ENCODE results near the gene TPH2.

The TPH2 gene

GRCh38 chr12:71938728-71939385, at the start of gene TPH2:
Gene TPH2, plus strand, starts transcription at chr12:71938845. Its CDS starts 142 bp downstream, at chr12:71938987.
- peak; percentile 47 for DNase-seq

DNA sequence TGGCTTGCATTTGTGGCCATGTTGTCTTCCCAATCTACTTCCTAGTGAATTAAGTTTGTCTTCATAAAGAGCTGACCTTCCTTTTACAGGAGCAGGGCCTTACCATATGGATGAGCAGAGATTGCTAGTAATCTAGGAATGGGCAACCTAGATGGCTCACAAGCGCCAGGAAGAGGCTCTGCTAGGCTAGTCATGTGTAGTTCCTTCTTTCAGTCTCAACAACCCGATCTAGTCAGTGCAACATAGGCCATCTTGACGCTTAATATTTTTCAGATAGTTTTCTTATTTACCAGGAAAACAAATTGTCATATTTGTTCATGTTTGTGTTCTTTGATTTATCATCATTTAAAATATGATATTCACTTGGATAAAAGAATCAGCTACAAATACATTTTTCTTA, 48.2 kb upstream of the TPH2 start:
- DNase-seq, result no peak

GRCh38 chr12:71892059-71892458, 46.6 kb upstream of the TPH2 start:
- no peak for DNase-seq

DNA sequence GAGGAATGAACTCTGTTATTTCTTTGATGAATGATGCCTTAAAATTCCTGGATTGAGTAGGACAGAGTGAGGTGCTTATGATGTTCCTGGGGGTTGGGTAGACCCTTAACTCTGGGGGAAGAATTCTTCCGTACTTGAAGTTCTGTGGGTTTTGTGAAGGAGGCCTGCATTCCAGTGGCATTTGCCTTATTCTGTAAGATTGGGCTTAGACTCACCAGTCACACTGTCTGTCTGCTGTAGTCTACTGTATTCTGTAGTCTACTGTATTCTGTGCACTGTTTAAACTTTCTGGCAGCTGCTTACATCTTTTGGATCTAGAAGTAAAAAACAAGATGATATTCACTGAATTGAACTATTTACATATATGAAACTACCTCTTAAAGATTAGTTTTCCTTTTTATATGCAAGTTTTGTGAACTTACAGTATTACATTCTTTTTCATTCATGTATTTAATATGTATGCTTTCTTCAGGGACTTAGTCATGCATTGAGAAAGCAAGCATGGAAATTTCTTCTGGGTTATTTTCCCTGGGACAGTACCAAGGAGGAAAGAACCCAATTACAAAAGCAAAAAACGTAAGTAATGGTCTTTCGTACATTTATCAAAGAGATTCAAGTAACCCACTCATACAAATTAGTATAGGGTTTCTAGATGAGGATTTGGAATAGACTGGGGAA, 42.3 kb upstream of the TPH2 start:
- no peak for DNase-seq

- DNase-seq, result no peak
Observed at GRCh38 chr12:71900091-71900490, 38.6 kb upstream of the TPH2 start.

GRCh38 chr12:71904629-71905028, 34.0 kb upstream of the TPH2 start:
- no peak for DNase-seq

DNA sequence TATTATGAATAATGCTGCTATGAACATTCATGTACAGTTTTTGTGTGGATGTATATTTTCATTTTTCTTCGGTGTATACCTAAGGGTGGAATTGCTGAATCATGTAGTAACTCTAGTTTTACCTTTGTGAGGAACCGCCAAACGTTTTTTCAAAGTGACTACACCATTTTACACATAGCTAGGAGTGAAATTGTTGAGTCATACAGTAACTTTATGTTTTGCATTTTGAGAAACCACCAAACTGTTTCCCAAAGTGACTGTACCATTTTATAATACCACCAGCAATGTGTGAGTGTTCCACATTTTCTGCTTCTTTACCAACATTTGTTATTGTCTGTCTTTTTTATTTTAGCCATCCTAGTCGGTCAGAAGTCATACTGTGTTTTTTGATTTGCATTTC, 3.1 kb upstream of the TPH2 start:
- no peak for DNase-seq

DNA sequence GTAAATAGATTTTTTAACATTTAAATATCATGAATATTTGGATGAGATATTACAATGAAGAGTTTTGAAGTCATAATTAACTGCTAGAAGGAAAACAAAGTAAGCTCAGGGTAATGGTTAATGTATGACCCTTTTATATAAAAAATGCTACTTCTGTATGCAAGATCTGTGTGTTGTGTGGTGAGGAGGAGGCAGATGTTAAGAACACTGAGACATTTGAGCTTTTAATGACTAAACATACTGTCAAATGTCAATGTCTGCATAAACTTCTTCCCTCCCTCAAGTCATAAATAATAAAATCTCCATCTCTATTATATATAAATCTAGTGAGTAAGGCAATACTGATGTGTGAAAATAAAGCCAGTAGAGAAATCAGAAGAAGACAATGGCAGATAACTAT, 1.4 kb downstream of the TPH2 start:
- DNase-seq, result no peak

GRCh38 chr12:71941174-71941573, 2.5 kb downstream of the TPH2 start:
- no peak for DNase-seq

DNA sequence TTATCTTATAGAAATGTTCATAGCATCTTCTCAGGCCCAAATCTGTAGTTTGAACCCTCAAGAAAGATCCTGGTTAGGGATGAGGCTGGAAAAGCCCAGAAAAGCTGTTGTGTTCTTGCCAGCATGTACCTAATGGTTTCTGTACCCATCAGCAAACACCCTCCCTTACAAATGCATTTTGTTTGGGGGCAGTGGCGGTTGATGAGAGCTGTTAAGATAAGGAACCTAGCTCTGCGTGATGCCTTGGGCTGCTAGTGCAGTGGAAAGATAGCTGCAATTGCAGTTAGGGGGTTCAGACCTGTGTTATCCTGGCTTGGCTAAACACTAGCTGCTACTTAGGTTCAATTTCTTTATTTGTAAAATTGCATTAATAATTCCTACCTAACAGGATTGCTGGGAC, 3.6 kb downstream of the TPH2 start:
- no peak for DNase-seq

DNA sequence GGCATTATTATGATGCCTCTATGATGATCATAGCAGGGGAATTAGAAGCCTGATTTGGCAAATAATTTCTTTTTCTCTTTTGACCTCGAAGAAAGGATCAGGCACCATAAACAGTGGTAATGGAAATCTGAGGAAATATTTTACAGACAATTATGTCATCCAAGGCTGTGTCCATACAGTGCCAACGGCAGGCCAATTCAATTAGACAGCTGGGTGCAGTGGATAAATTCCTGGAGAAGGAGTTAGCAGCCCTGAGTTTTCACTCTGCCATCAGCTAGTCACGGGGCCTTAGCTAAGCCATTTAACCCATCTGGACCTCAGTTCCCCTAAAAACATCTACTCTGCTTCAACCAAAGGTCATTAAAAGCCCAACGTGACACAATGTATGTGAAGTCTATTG, 4.1 kb downstream of the TPH2 start:
- no peak for DNase-seq

DNA sequence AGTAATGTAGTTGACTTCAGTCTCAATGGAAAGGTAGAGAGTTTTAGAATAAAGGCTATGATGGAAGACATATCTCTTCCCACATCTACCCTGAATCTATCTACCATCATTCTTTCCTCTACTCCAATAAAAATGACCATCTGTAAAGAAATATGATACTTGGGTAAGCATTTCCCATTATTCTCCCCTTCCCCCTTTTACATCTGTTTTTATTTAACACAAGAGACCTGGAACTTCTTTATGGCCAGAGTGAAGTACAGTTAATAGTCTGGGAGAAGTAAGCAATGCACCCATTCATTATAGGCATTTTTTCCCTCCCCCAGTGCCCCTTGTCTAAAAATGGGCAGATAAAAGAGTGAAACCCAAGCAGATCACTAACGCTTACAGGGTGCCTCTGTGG, 6.5 kb downstream of the TPH2 start:
- no peak for DNase-seq

DNA sequence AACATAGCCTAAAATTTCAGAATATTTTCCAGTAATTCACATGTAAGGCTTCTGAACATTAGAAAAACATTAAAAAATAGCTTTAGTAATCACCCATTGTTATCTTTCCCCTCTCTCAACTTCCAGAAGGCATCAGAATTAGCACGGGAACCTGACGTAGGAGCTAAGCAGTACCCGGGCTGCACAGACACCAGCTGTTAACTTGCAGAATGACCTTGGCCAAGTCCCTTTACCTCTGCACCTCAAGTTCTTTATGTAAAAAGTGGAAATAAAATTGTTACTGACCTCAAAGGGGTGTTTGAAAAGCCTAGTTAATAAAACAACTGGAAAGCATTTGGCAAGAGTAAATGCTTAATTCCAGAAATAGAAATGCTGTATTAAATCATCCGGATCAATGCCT, 7.2 kb downstream of the TPH2 start:
- no peak for DNase-seq

DNA sequence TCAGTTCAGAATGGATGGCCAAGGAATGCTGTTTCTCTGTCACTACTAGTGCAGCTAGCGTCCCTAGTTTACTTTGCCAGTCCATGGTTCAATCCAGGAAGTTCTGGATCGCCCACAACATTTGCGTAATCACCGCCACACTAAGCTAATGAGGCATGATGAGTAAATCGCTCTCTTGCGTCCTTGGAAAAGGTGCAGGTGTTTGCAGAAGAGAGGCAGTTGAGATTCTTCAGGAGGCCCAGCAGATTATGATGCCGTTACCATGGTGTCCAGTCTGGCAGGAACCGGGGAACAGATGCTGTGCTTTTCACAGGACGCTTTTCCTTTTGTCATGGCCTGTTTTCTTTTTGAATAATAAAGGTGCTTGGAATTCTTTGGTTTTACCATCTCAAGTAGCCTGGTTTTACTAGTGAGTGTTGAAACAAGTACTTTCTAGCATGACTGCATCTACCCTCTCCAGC, 9.0 kb downstream of the TPH2 start:
- DNase-seq, result no peak

- DNase-seq, result no peak
Observed at GRCh38 chr12:71948390-71948789, 9.7 kb downstream of the TPH2 start.

GRCh38 chr12:71949646-71950045, 11.0 kb downstream of the TPH2 start:
- no peak for DNase-seq

GRCh38 chr12:71950404-71950803, 11.8 kb downstream of the TPH2 start:
- DNase-seq, result no peak

- DNase-seq, result no peak
Observed at GRCh38 chr12:71950819-71951218, 12.2 kb downstream of the TPH2 start.

GRCh38 chr12:71954083-71954778, 15.6 kb downstream of the TPH2 start:
- no peak for DNase-seq

DNA sequence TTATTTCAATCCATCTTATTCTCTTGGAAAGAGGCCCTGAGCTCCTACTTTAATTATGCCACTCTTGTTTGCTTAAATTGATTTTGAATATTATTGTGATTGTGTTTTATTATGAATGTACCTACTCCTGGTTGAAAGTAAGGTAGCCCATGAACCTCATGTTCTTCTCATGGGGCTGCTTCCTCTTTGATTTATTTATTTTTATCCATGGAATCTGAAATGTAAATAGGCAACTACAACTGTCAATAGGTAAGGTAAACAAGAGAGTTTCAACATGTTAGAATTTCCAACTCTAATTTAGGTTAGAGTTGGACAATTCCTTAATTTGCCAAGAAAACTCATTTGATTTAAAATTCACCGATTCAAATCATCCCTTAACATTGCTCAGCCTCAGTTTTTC, 16.2 kb downstream of the TPH2 start:
- no peak for DNase-seq

DNA sequence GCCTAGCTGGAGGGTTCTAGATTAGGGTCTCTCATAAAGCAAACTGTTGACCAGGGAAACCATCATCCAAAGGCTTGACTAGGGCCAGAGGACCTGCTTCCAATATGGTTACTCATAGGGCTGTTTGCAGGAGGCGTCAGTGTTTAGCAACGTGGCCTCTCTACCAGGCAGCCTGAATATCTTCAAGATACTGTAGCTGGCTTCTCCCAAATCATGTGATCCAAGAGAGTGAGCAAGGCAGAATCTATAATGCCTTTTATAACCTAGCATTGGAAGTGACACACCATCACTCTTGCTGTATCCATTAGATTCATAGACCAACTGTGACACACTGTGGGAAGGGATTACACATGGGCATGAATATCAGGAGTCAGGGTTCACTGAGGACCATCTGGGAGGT, 17.3 kb downstream of the TPH2 start:
- no peak for DNase-seq

- no peak for DNase-seq
Observed at GRCh38 chr12:71958056-71958455, 19.4 kb downstream of the TPH2 start.

GRCh38 chr12:71958457-71958856, 19.8 kb downstream of the TPH2 start:
- DNase-seq, result no peak

DNA sequence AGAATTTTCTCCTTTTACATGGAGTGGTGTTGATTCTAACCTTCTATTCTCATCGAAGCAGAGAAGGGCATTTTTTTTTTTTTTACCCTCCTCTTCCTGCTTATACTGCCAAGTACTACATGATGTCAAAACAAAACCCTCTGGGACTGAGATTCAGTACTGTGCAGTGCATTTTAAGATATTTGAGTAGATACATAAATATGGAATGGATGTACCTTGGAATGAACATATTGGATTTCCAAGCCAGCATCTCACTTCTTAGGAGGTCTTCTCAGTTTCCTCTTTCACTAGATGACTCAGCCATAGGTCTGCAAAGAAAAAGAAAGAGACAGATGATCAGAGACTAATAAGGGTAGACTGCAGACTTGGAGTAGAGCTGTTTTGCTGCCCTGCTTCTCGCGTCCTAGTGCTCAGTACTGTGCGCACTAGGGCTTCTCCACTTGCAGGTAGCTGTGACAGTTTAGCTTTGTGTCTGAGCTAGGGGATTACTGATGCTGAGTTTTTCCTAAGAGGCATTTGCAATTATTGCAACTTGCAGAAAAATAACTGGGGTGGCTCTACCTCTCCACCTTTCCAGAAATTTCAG, 20.4 kb downstream of the TPH2 start:
- DNase-seq, result no peak

Measured in activated naive CD4-positive, alpha-beta T cell treated with Interleukin-2 at 50 U/mL for 16 hours (primary cell).